Activated naive CD8-positive, alpha-beta T cell (primary cell): ENCODE results near the gene MED20.

Source experiments
- H3K27ac Mint-ChIP-seq: one replicate; pipeline ENCODE4 v1.8.0; 2021; ENCODE audit warnings: mixed read lengths
- H3K27me3 Mint-ChIP-seq: one replicate; pipeline ENCODE4 v1.8.0; 2021; ENCODE audit warnings: mixed read lengths
- H3K36me3 Mint-ChIP-seq: one replicate; pipeline ENCODE4 v1.8.0; 2021; ENCODE audit warnings: mixed read lengths
- H3K4me1 Mint-ChIP-seq: one replicate; pipeline ENCODE4 v1.8.0; 2021; ENCODE audit warnings: low read depth, mixed read lengths
- H3K4me3 Mint-ChIP-seq: one replicate; pipeline ENCODE4 v1.8.0; 2021; ENCODE audit warnings: mild to moderate bottlenecking, mixed read lengths
- H3K9me3 Mint-ChIP-seq: one replicate; pipeline ENCODE4 v1.8.0; 2021; ENCODE audit warnings: low read depth, mixed read lengths

The MED20 gene, protein sequence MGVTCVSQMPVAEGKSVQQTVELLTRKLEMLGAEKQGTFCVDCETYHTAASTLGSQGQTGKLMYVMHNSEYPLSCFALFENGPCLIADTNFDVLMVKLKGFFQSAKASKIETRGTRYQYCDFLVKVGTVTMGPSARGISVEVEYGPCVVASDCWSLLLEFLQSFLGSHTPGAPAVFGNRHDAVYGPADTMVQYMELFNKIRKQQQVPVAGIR

DNA sequence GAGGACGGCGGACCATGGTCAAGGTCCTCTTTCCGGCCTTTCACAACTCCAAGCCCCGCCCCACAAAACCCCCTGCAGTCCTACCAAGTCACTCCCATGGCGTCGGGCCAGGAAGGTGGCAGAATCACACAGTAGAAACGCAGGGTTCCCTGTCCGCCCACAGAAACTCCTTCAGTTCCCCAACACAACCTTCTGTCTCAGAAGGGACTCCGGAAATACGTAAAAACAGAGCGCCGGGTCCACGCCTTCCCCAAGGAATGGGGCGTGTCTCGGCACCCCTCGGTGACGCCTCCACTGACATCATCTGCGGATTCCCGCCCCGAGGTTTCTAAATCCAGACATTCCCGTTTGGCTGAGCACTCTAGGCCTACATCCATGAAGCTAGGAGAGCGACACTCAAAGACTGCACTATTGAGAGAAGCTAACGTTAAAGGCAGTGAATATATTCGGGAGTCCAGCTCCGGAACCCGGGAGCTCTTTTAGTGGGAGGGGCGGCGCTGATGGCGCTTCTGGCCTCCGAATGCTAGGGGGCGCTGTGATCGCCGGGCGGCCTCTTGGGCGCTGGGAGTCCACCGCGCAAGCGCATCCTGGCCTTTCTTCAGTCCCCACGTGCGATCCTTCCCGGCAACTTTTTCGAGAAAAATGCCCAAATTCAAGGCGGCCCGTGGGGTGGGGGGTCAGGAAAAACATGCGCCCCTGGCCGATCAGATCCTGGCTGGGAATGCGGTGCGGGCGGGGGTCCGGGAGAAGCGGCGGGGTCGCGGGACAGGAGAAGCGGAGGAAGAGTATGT is at the start of gene MED20, which contains the start of gene BYSL:
Gene MED20, minus strand, starts transcription at position 219 of the 791 bp plus-strand sequence. Its CDS starts 121 bp downstream, at position 98.
Gene BYSL, plus strand, starts transcription at position 579 of the 791 bp plus-strand sequence. Its CDS starts 64 bp downstream, at position 643.
- no peaks in the 10 kb centered on the region for H3K9me3 Mint-ChIP-seq

DNA sequence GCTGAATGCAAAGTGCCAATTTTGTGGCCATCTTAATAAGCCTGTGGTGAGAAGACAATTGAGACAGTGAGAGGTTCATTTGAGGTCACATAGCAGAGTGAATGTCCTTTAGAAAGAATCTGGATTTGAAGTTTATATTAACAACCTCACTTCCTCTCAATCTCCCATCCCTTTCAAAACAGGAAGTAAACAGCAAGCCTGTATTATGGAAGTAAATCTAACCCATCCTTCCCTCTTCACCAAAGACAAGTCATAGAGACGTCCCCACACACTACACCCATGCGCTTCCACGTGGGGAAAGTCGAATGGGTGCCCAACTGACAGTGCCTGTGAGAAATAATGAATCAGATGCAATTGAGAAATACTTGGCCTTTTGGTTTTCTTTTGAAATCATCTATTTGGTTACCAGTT is 49.5 kb upstream of the MED20 start:
- peak overlapping the region; percentile 36 for H3K4me3 Mint-ChIP-seq
- H3K36me3 Mint-ChIP-seq, result peaks cover 2% of the 10 kb centered on the region
- H3K4me1 Mint-ChIP-seq, result peaks cover 78% of the 10 kb centered on the region
- H3K27ac Mint-ChIP-seq, result peak overlapping the region; percentile 94
- H3K27me3 Mint-ChIP-seq, result no peaks in the 10 kb centered on the region
- no peaks in the 10 kb centered on the region for H3K9me3 Mint-ChIP-seq

More for the DNA sequence above, at the start of gene MED20, which contains the start of gene BYSL:
- Mint-ChIP-seq H3K27me3 (no peaks in the 10 kb centered on the region), H3K4me1 (peaks cover 49% of the 10 kb centered on the region), H3K27ac (peak within 1 kb of the TSS; percentile 100), H3K4me3 (peak within 1 kb of the TSS; percentile 99), H3K36me3 (peaks cover 17% of the 10 kb centered on the region)

DNA sequence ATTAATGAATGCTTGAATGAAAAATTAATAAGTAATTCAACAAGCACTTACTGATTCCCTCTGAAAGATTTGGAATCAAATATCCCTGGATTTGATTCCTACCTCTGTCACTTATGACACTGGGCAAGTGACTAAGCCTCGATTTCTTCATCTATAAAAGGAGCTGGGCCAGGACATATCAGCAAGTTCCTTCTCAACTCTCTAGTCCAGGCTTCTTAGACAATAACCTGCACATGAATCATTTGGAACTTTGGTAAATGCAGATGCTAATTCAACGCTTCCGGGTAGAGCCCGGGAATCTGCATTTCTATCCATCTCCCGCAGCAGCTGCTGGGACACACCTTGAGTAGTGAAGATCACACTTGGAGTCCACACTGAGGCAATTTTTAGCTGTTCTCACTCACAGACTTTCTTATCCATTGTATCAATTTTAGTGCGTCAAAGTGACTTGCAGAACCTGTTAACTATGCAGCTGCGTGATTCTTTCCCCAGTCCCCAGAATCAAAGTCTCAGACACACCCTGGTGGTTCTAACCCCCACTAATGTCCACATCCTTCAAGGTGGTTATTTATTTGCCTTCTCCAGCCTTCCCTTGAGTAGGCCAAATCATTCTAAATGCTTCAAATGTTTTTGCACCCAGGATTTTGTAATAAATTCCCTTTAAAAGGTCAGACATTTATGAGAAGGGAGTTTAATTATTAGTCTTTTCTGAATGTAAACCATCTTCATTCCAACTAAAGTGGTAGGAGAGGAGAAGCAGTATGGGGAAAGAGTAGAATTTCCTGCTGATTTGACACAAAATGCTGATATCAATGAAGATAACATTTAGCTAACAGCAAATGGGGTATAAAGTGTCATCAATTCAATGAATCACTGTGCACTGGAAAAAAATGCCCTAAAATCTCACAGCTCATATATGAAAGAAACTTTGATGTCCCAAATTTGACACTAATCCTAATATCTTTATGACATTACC is 46.7 kb upstream of the MED20 start:
- no peaks in the 10 kb centered on the region for H3K9me3 Mint-ChIP-seq
- peak overlapping the region; percentile 51 for H3K4me3 Mint-ChIP-seq
- peaks cover 12% of the 10 kb centered on the region for H3K36me3 Mint-ChIP-seq
- peaks cover 79% of the 10 kb centered on the region for H3K4me1 Mint-ChIP-seq
- no peaks in the 10 kb centered on the region for H3K27me3 Mint-ChIP-seq
- peak overlapping the region; percentile 90 for H3K27ac Mint-ChIP-seq

DNA sequence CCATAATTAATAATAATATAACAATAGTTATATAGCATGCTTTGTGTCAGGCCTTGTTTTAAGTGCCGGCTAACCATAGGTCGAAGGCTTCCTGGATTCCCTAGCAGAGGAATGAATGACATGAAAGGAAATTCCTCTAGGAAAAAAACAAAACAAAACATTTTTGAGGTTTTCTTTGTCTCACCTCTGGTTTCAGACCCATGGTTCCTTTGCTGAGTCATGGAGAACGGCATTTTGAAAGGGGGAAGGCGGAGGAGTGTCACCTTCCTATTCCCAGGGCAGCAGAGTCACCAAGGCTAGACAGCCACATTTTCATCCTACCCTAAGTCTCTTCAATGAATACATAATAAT is 46.0 kb upstream of the MED20 start:
- no peaks in the 10 kb centered on the region for H3K9me3 Mint-ChIP-seq
- H3K4me1 Mint-ChIP-seq, result peaks cover 77% of the 10 kb centered on the region
- H3K4me3 Mint-ChIP-seq, result no peak overlapping the region
- H3K27me3 Mint-ChIP-seq, result no peaks in the 10 kb centered on the region
- H3K36me3 Mint-ChIP-seq, result peaks cover 10% of the 10 kb centered on the region
- H3K27ac Mint-ChIP-seq, result peak overlapping the region; percentile 90

DNA sequence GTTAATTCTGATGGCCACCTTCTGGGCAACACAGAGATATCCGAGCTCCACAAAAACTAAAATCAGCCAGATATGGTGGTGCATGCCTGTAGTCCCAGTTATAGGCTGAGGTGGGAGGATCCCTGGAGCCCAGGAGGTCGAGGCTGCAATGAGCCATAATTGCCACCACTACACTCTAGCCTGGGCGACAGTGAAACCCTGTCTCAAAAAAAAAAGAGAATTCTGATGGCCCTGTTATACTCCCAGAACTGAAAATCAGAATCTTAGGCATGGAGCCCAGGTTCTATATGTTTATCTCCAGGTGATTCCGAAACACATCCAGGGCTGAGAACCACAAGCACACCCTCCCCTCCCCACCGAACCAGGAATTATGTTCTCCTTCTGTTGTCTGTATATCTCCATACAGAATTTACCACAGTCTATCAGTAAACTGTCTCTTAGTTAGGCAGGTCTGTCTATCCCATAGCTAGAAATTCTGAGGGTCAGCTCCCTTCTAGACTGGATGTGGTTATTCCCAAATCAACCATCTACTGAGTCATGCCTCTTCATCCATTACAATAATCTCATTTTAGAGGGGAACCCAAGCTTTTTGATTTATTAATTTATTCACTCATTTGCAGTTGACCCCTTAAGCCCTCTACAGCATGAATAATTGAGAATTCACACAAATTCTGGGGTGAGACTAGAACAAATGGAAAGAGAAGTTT is 45.4 kb upstream of the MED20 start:
- Mint-ChIP-seq H3K27ac (peak overlapping the region; percentile 90), H3K36me3 (peaks cover 14% of the 10 kb centered on the region), H3K4me1 (peaks cover 82% of the 10 kb centered on the region), H3K9me3 (no peaks in the 10 kb centered on the region), H3K27me3 (no peaks in the 10 kb centered on the region), H3K4me3 (no peak overlapping the region)

DNA sequence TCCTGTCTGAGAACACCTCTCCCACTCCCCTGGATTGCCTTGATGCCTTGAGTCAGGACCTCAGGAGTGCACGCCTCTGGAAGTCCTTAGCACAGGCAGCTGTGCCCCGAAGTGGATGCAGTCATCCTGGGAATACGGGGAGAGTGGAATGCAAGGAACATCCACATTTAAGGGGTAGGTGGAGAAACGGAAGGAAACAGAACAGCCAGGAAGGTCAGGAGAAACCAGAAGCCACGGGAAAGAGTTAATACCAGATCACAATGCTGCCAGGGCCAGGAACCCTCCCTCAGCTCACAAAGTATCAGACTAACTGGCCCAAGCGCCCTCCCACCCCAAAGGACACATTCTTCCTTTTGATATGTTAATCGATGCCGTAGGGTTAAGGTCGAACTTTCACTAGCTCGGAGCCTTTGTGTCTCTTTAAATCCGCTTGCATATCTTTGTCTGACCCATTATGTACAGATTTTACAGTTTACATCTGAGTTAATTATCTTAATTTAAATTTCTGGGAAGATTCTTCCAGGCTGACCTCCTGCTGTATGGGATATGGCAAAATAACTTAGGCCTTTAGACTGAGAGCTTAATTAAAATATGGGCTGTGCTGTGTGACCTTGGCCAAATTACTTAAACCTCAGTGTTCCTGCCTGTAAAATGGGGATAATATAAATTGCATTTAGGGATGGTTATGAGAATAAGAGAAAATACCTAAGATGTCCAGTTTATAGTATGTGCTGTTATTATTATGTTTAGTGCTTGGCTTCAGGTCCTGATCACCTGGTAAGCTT is 44.7 kb upstream of the MED20 start:
- Mint-ChIP-seq H3K9me3 (no peaks in the 10 kb centered on the region), H3K4me3 (no peak overlapping the region), H3K27ac (peak overlapping the region; percentile 90), H3K36me3 (peaks cover 14% of the 10 kb centered on the region), H3K27me3 (no peaks in the 10 kb centered on the region), H3K4me1 (peaks cover 82% of the 10 kb centered on the region)

DNA sequence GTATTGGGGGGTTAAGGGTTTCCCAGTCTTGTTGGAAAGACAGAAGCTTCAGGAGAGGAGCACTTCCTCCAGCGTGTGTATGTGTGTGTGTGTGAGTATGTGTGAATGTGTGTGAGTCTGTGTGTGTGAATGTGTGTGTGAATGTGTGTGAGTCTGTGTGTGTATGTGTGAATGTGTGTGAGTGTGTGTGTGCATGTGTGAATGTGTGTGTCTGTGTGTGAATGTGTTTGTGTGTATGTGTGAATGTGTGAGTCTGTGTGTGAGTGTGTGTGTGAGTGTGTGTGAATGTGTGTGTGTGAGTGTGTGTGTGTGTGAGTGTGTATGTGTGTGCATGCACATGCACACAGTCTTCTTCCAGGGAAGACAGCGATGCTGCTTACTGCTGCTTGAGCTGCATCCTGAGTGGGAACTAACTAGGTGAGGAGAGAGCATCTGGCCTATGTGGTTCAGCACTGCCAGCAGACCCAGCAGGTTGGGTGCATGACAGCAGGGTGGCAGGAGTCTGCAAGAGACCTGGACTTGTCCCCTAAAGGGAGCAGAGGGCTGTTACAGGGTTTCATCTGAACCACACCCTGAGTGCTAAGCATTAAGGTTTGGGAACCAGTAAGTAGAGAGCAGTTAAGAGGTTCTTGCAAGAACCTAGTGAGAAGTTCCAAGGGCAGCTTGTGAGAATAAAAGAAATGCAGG is 43.4 kb upstream of the MED20 start:
- Mint-ChIP-seq H3K9me3 (no peaks in the 10 kb centered on the region), H3K36me3 (peaks cover 17% of the 10 kb centered on the region), H3K27me3 (no peaks in the 10 kb centered on the region), H3K27ac (peak overlapping the region; percentile 90), H3K4me1 (peaks cover 85% of the 10 kb centered on the region), H3K4me3 (peak overlapping the region; percentile 49)

DNA sequence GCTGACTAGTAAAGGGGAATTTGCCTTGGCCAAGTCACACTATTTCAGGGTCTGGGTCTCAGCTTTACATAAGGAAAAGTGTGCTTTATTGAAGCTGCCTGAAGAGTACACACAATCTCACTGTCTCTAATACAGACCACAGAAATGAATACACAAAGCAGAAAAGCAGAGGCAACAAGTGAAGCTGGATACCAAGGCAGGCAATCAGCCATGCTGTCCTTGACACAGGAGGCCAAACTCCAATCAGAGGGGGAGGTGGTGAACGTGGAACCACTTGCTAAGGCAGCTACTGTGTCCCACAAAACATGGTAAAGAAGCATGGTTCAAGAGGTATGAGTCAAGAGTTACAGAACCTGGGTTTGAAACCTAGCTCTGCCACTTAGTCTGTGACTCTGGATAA is 42.4 kb upstream of the MED20 start:
- Mint-ChIP-seq H3K4me3 (peak overlapping the region; percentile 61), H3K9me3 (no peaks in the 10 kb centered on the region), H3K27ac (peak overlapping the region; percentile 90), H3K36me3 (peaks cover 21% of the 10 kb centered on the region), H3K4me1 (peaks cover 89% of the 10 kb centered on the region), H3K27me3 (no peaks in the 10 kb centered on the region)

DNA sequence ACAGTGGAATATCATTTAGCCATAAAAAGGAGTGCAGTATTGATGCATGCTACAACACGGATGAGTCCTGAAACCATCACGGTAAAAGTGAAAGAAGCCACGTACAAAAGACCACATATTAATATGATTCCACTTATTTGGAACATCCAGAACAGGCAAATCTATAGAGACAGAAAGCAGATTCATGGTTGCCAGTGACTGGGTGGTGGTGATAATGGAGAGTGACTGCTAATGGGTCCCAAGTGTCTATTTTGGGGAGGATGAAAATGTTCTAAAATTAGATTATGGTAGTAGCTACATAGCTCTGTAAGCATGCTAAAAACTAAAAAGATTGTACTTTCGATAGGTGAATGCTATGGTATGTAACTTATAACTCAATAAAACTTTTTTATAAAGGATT is 39.1 kb upstream of the MED20 start:
- Mint-ChIP-seq H3K27me3 (no peaks in the 10 kb centered on the region), H3K4me1 (peaks cover 81% of the 10 kb centered on the region), H3K4me3 (peak overlapping the region; percentile 20), H3K36me3 (peaks cover 21% of the 10 kb centered on the region), H3K9me3 (no peaks in the 10 kb centered on the region), H3K27ac (peak overlapping the region; percentile 99)

DNA sequence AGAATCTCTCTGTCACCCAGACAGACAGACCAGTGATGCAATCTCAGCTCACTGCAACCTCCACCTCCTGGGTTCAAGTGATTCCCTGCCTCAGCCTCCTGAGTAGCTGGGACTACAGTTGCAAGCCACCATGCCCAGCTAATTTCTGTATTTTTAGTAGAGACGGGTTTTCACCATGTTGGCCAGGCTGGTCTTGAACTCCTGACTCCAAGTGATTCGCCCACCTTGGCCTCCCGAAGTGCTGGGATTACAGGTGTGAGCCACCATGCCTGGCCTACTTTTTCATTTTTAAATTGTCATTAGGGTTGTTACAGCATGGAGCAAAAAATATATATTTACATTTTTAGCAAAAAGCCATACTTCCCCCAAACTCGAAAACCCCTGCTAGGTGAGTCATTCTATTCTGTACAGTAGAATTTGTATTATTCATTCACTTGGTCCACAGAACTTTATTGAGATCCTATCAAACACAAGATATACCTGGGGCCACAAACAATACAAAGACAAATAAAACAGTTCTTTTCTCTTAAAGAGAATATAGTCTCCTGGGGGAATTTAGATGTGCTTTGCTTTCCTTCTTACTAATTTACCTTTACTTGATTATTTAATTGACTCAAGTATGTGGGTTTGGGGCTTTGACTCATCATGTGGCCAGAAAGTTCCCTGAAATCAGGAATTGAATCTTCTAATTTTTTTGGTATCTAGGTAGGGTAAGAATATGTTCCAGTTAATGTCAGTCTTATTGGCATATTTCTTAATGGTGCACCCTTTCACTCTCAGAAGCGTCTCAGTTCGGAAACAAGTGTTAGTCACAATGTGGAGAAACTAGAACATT is 37.3 kb upstream of the MED20 start:
- H3K27me3 Mint-ChIP-seq, result no peaks in the 10 kb centered on the region
- H3K4me3 Mint-ChIP-seq, result peak overlapping the region; percentile 78
- H3K9me3 Mint-ChIP-seq, result no peaks in the 10 kb centered on the region
- peak overlapping the region; percentile 99 for H3K27ac Mint-ChIP-seq
- peaks cover 76% of the 10 kb centered on the region for H3K4me1 Mint-ChIP-seq
- H3K36me3 Mint-ChIP-seq, result peaks cover 14% of the 10 kb centered on the region

DNA sequence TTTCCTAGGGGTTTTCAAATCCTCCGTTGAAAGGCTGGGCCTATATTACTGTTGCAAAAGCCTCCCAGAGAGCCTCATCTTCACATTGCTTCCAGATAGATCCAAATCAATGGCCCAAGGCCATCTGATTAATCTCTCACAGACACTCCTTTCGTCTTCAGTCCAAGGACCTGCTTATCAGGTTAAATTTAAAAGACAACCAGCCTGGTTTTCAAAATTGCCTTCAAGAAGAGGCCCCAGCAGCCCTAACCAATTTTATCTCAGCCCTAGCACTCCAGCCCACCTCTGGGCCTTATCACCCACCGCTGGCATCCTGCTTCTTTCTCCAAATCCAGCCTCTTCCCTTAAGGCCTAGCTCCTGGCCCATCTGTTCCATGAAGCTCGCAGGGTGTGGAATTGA is 36.2 kb upstream of the MED20 start:
- Mint-ChIP-seq H3K4me3 (peak overlapping the region; percentile 27), H3K36me3 (peaks cover 11% of the 10 kb centered on the region), H3K27me3 (no peaks in the 10 kb centered on the region), H3K9me3 (no peaks in the 10 kb centered on the region), H3K27ac (peak overlapping the region; percentile 99), H3K4me1 (peaks cover 78% of the 10 kb centered on the region)

DNA sequence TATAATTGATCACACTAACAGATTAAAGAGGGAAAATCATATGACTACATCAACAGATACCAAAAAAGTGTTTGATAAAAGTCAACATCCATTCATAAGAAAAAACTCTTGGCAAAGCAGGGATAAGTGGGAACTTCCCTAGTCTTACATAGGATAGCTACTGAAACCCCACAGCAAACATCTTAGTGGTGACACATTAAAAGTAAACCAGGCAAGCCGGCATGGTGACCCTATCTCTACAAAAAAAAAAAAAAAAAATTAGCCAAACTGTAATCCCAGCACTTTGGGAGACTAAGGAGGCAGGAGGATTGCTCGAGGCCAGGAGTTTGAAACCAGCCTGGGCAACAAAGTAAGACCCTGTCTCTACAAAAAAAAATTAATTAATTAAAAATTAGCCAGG is 34.5 kb upstream of the MED20 start:
- peaks cover 7% of the 10 kb centered on the region for H3K36me3 Mint-ChIP-seq
- peaks cover 69% of the 10 kb centered on the region for H3K4me1 Mint-ChIP-seq
- H3K9me3 Mint-ChIP-seq, result no peaks in the 10 kb centered on the region
- H3K4me3 Mint-ChIP-seq, result no peak overlapping the region
- no peaks in the 10 kb centered on the region for H3K27me3 Mint-ChIP-seq
- peak overlapping the region; percentile 88 for H3K27ac Mint-ChIP-seq
